ENCODE data around the gene FRYL. TPM values are rescaled to one million over a fixed set of nuclear protein-coding genes. Genes with fewer than 3 reads are reported as not detected.

The FRYL gene
- total RNA-seq, 1 donor from 2014 or later: 31.7 TPM

GRCh38 chr4:48649505-48649904 is 130.6 kb downstream of the FRYL start:
- H3K36me3 ChIP-seq (ENCODE audit: control insufficient read depth, insufficient read depth, low read length): no peaks in the 10 kb centered on the region
- no peak for DNase-seq (ENCODE audit: low read depth)
- no peaks in the 10 kb centered on the region for H3K27me3 ChIP-seq (ENCODE audit: control insufficient read depth, insufficient read depth, low read length)
- no peak overlapping the region for H3K4me3 ChIP-seq (ENCODE audit: low read depth, low read length)
- TF ChIP-seq CTCF (IDR thresholded peaks at IDR 0.05; ENCODE audit: insufficient read depth, low read length, poor library complexity, severe bottlenecking): no peak

- Histone ChIP-seq H3K4me3 (ENCODE audit: low read depth, low read length) (no peak overlapping the region), H3K36me3 (ENCODE audit: control insufficient read depth, insufficient read depth, low read length) (no peaks in the 10 kb centered on the region), H3K27me3 (ENCODE audit: control insufficient read depth, insufficient read depth, low read length) (no peaks in the 10 kb centered on the region)
- no peak for TF ChIP-seq CTCF (IDR thresholded peaks at IDR 0.05; ENCODE audit: insufficient read depth, low read length, poor library complexity, severe bottlenecking)
- DNase-seq (ENCODE audit: low read depth): no peak
Observed at GRCh38 chr4:48645225-48645794, 134.8 kb downstream of the FRYL start.

- Histone ChIP-seq H3K27me3 (ENCODE audit: control insufficient read depth, insufficient read depth, low read length) (no peaks in the 10 kb centered on the region), H3K4me3 (ENCODE audit: low read depth, low read length) (no peak overlapping the region), H3K36me3 (ENCODE audit: control insufficient read depth, insufficient read depth, low read length) (no peaks in the 10 kb centered on the region)
- TF ChIP-seq CTCF (IDR thresholded peaks at IDR 0.05; ENCODE audit: insufficient read depth, low read length, poor library complexity, severe bottlenecking): no peak
- DNase-seq (ENCODE audit: low read depth): no peak
Observed at GRCh38 chr4:48642421-48643374, 137.4 kb downstream of the FRYL start.

- H3K36me3 ChIP-seq (ENCODE audit: control insufficient read depth, insufficient read depth, low read length): no peaks in the 10 kb centered on the region
- H3K27me3 ChIP-seq (ENCODE audit: control insufficient read depth, insufficient read depth, low read length): no peaks in the 10 kb centered on the region
- no peak for TF ChIP-seq CTCF (IDR thresholded peaks at IDR 0.05; ENCODE audit: insufficient read depth, low read length, poor library complexity, severe bottlenecking)
- no peak for DNase-seq (ENCODE audit: low read depth)
- no peak overlapping the region for H3K4me3 ChIP-seq (ENCODE audit: low read depth, low read length)
Observed at GRCh38 chr4:48641401-48641800, 138.7 kb downstream of the FRYL start.

GRCh38 chr4:48640699-48641098 is 139.4 kb downstream of the FRYL start:
- Histone ChIP-seq H3K36me3 (ENCODE audit: control insufficient read depth, insufficient read depth, low read length) (no peaks in the 10 kb centered on the region), H3K27me3 (ENCODE audit: control insufficient read depth, insufficient read depth, low read length) (no peaks in the 10 kb centered on the region), H3K4me3 (ENCODE audit: low read depth, low read length) (no peak overlapping the region)
- no peak for DNase-seq (ENCODE audit: low read depth)
- no peak for TF ChIP-seq CTCF (IDR thresholded peaks at IDR 0.05; ENCODE audit: insufficient read depth, low read length, poor library complexity, severe bottlenecking)

All from kidney epithelial cell (primary cell).